Central memory CD8-positive, alpha-beta T cell (primary cell): ENCODE data around the gene RNF39.
"Not testable (repeated sequence)": the region's sequence is repeated elsewhere in the genome, so short reads cannot be mapped to it uniquely, and the experiment has no call there.

Experiments used
- ATAC-seq: fragments of 150-1000 bp; cut with Tn5 transposase; replicated peaks from 2 replicates; pipeline ENCODE4 v1.10.0; 2022; ENCODE audit warnings: mild to moderate bottlenecking, moderate FRiP score, moderate number of reproducible peaks; ENCODE audit not compliant: poor library complexity, severe bottlenecking; ENCODE audit errors: extremely low read depth
- DNase-seq, 2 donors: peaks; one replicate each; pipeline ENCODE4 v3.0.0; 2021; ENCODE audit warnings: low spot score in 2 of 2
- H3K27ac Mint-ChIP-seq: one replicate; pipeline ENCODE4 v1.8.0; 2022; ENCODE audit warnings: low read depth, mild to moderate bottlenecking, moderate library complexity, mixed read lengths
- H3K27me3 Mint-ChIP-seq: one replicate; pipeline ENCODE4 v1.8.0; 2022; ENCODE audit warnings: mixed read lengths
- H3K36me3 Mint-ChIP-seq: one replicate; pipeline ENCODE4 v1.8.0; 2022; ENCODE audit warnings: mild to moderate bottlenecking, moderate library complexity, mixed read lengths; ENCODE audit not compliant: insufficient read depth
- H3K4me1 Mint-ChIP-seq: one replicate; pipeline ENCODE4 v1.8.0; 2022; ENCODE audit warnings: mixed read lengths
- H3K4me3 Mint-ChIP-seq: one replicate; pipeline ENCODE4 v1.8.0; 2022; ENCODE audit warnings: mild to moderate bottlenecking, moderate library complexity, mixed read lengths
- H3K9me3 Mint-ChIP-seq: one replicate; pipeline ENCODE4 v1.8.0; 2022; ENCODE audit warnings: mixed read lengths

Gene RNF39

GRCh38 chr6:30041221-30041620 lies 34.3 kb downstream of the RNF39 start:
- Mint-ChIP-seq H3K27me3 (no peaks in the 10 kb centered on the region), H3K36me3 (no peaks in the 10 kb centered on the region), H3K4me3 (no peak overlapping the region), H3K9me3 (no peaks in the 10 kb centered on the region), H3K27ac (no peak overlapping the region), H3K4me1 (peaks cover 9% of the 10 kb centered on the region)
- no peak for ATAC-seq
- DNase-seq = no peak

GRCh38 chr6:30037182-30037788 lies 38.3 kb downstream of the RNF39 start:
- Mint-ChIP-seq H3K27me3 (no peaks in the 10 kb centered on the region), H3K4me3 (no peak overlapping the region), H3K27ac (no peak overlapping the region), H3K9me3 (no peaks in the 10 kb centered on the region), H3K4me1 (peaks cover 9% of the 10 kb centered on the region), H3K36me3 (peaks cover 10% of the 10 kb centered on the region)
- DNase-seq (no peak), ATAC-seq (no peak)

GRCh38 chr6:30035784-30036183 lies 39.8 kb downstream of the RNF39 start:
- no peak for DNase-seq
- H3K9me3 Mint-ChIP-seq = no peaks in the 10 kb centered on the region
- no peak overlapping the region for H3K4me3 Mint-ChIP-seq
- H3K36me3 Mint-ChIP-seq = peaks cover 16% of the 10 kb centered on the region
- H3K27ac Mint-ChIP-seq = no peak overlapping the region
- ATAC-seq = no peak
- H3K27me3 Mint-ChIP-seq = no peaks in the 10 kb centered on the region
- peaks cover 9% of the 10 kb centered on the region for H3K4me1 Mint-ChIP-seq

GRCh38 chr6:30033440-30033839 lies 42.1 kb downstream of the RNF39 start:
- not testable (repeated sequence) for H3K4me1 Mint-ChIP-seq, H3K4me3 Mint-ChIP-seq, DNase-seq

GRCh38 chr6:30031381-30031780 lies 44.2 kb downstream of the RNF39 start:
- H3K36me3 Mint-ChIP-seq = peaks cover 19% of the 10 kb centered on the region
- H3K9me3 Mint-ChIP-seq = no peaks in the 10 kb centered on the region
- DNase-seq = no peak
- H3K27ac Mint-ChIP-seq = no peak overlapping the region
- no peaks in the 10 kb centered on the region for H3K27me3 Mint-ChIP-seq
- H3K4me1 Mint-ChIP-seq = no peaks in the 10 kb centered on the region
- no peak overlapping the region for H3K4me3 Mint-ChIP-seq
- no peak for ATAC-seq

More at GRCh38 chr6:30033440-30033839, 42.1 kb downstream of the RNF39 start:
- H3K9me3 Mint-ChIP-seq, H3K27me3 Mint-ChIP-seq, H3K27ac Mint-ChIP-seq, ATAC-seq: not testable (repeated sequence)
- H3K36me3 Mint-ChIP-seq = peaks cover 19% of the 10 kb centered on the region

GRCh38 chr6:30029588-30029987 lies 46.0 kb downstream of the RNF39 start:
- Mint-ChIP-seq H3K4me1 (no peaks in the 10 kb centered on the region), H3K36me3 (peaks cover 14% of the 10 kb centered on the region), H3K9me3 (no peaks in the 10 kb centered on the region), H3K27ac (no peak overlapping the region), H3K27me3 (no peaks in the 10 kb centered on the region), H3K4me3 (no peak overlapping the region)
- DNase-seq = no peak
- no peak for ATAC-seq

- no peak overlapping the region for H3K4me3 Mint-ChIP-seq
- no peak for DNase-seq
- no peak overlapping the region for H3K27ac Mint-ChIP-seq
- H3K36me3 Mint-ChIP-seq = peaks cover 5% of the 10 kb centered on the region
- H3K4me1 Mint-ChIP-seq = no peaks in the 10 kb centered on the region
- ATAC-seq = no peak
- no peaks in the 10 kb centered on the region for H3K9me3 Mint-ChIP-seq
- H3K27me3 Mint-ChIP-seq = no peaks in the 10 kb centered on the region
Observed at GRCh38 chr6:30025186-30025585, 50.4 kb downstream of the RNF39 start.

- not testable (repeated sequence) for H3K4me1 Mint-ChIP-seq, ATAC-seq, H3K4me3 Mint-ChIP-seq, DNase-seq, H3K9me3 Mint-ChIP-seq, H3K27ac Mint-ChIP-seq, H3K36me3 Mint-ChIP-seq, H3K27me3 Mint-ChIP-seq
Observed at GRCh38 chr6:30022712-30023111, 52.9 kb downstream of the RNF39 start.

GRCh38 chr6:30022189-30022588 lies 53.4 kb downstream of the RNF39 start:
- H3K4me3 Mint-ChIP-seq = no peak overlapping the region
- no peak for DNase-seq

GRCh38 chr6:30020626-30021025 lies 54.9 kb downstream of the RNF39 start:
- H3K4me1 Mint-ChIP-seq = no peaks in the 10 kb centered on the region
- peaks cover 3% of the 10 kb centered on the region for H3K36me3 Mint-ChIP-seq
- H3K27ac Mint-ChIP-seq = no peak overlapping the region
- no peak overlapping the region for H3K4me3 Mint-ChIP-seq
- ATAC-seq (no peak), DNase-seq (no peak)
- H3K27me3 Mint-ChIP-seq = no peaks in the 10 kb centered on the region
- no peaks in the 10 kb centered on the region for H3K9me3 Mint-ChIP-seq

More at GRCh38 chr6:30022189-30022588, 53.4 kb downstream of the RNF39 start:
- ATAC-seq = no peak
- Mint-ChIP-seq H3K27me3 (no peaks in the 10 kb centered on the region), H3K4me1 (no peaks in the 10 kb centered on the region), H3K27ac (no peak overlapping the region), H3K36me3 (peaks cover 3% of the 10 kb centered on the region), H3K9me3 (no peaks in the 10 kb centered on the region)
